Measurements from ENCODE around the gene TLE3. TPM values are rescaled to one million over a fixed set of nuclear protein-coding genes. Genes with fewer than 3 reads are reported as not detected.

The TLE3 gene
- polyA plus RNA-seq, 3 donors: 12.8 to 117 (median 23.6) TPM

DNA sequence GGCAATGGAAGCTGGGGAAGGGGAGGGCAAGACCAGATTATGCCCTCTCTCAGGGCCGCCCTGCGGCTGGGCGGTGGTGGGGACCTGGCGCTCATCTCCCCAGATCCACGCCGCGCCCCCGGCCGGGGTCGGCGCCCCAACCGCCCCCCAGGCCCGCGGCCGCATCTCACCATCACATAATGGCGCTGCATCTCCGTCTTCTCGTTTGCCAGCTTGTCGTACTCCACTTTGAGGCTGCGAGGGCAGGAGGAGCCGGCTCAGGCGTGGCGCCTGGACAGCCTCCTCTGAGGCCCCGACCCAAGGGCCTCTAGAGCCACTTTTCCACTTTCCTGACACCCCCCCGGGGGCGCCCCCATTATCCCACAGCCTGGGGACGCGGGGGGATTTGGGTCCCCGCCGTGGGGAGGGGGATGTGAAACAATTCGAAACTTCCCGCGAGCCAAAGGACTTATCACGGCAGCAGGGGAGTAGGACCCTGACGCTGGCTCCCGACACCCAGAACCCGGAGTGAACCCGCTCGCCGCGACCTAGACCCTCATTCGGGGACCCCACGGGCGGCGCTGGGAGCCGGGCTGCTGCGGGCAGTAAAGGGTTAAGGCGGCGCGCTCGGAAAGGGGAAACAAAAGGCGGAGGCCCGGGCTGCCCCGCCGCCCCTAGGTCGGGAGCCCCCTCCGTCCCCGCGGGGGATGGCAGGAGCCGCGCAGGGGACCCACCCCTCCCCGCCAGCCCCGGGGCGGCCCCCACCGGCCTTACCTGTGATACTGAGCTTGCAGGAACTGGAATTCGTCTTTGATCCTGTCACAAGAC lies 2.1 kb downstream of the TLE3 start:
- intact Hi-C loops (cut with micrococcal nuclease): loop anchor here (2.0 to 10.0 kb wide), 6 partner anchors 47 to 621 kb away; no protein-coding TSS in a partner anchor
- H3K4me2 ChIP-seq (replicated peaks; ENCODE audit: extremely low read depth, low read length, poor library complexity, severe bottlenecking): peak overlapping the region; percentile 98
- TF ChIP-seq, protein P1, sequence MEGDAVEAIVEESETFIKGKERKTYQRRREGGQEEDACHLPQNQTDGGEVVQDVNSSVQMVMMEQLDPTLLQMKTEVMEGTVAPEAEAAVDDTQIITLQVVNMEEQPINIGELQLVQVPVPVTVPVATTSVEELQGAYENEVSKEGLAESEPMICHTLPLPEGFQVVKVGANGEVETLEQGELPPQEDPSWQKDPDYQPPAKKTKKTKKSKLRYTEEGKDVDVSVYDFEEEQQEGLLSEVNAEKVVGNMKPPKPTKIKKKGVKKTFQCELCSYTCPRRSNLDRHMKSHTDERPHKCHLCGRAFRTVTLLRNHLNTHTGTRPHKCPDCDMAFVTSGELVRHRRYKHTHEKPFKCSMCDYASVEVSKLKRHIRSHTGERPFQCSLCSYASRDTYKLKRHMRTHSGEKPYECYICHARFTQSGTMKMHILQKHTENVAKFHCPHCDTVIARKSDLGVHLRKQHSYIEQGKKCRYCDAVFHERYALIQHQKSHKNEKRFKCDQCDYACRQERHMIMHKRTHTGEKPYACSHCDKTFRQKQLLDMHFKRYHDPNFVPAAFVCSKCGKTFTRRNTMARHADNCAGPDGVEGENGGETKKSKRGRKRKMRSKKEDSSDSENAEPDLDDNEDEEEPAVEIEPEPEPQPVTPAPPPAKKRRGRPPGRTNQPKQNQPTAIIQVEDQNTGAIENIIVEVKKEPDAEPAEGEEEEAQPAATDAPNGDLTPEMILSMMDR (IDR thresholded peaks at IDR 0.05): peak; percentile 57
- peaks cover 27 to 32% of the 10 kb centered on the region in 2 donors for H3K36me3 ChIP-seq (replicated peaks in 1 of 2; ENCODE audit: control insufficient read depth in 1 of 2, insufficient read depth in 2 of 2, low read length in 2 of 2)
- peak overlapping the region; percentile 84 to 99 (median 99) for H3K4me3 ChIP-seq (replicated peaks in 1 of 3; ENCODE audit: low read depth in 2 of 3, low read length in 3 of 3)
- H4K20me1 ChIP-seq (ENCODE audit: insufficient read depth, low read length): peaks cover 71% of the 10 kb centered on the region
- peak overlapping the region; percentile 98 to 99 for H3K4me3 Mint-ChIP-seq
- peak overlapping the region; percentile 88 for H3K9ac ChIP-seq (ENCODE audit: insufficient read depth, low read length, poor library complexity, severe bottlenecking)
- peaks cover 51 to 74% of the 10 kb centered on the region in 2 donors for H3K4me1 ChIP-seq (ENCODE audit: control insufficient read depth in 1 of 2, insufficient read depth in 2 of 2, low read length in 2 of 2)
- peak overlapping the region in 6 of 7 donors; percentile 65 to 96 (median 91) for H3K27ac Mint-ChIP-seq
- no peaks in the 10 kb centered on the region for H3K9me3 ChIP-seq (replicated peaks in 1 of 2; ENCODE audit: control insufficient read depth in 1 of 2, insufficient read depth in 1 of 2, low read length in 2 of 2)
- peaks cover 7 to 23% (median 13%) of the 10 kb centered on the region in 3 donors for H3K27me3 Mint-ChIP-seq (ENCODE audit: low read depth in 3 of 3)
- peaks cover 0 to 9% (median 0%) of the 10 kb centered on the region in 7 donors for H3K9me3 Mint-ChIP-seq
- H3K36me3 Mint-ChIP-seq: peaks cover 47% of the 10 kb centered on the region in 2 donors
- H2AFZ ChIP-seq (ENCODE audit: insufficient read depth, low read depth, low read length, poor library complexity, severe bottlenecking): no peak overlapping the region
- H3K27me3 ChIP-seq (ENCODE audit: control insufficient read depth in 2 of 2, insufficient read depth in 2 of 2, low read length in 2 of 2): peaks cover 0 to 8% of the 10 kb centered on the region in 2 donors
- H3K79me2 ChIP-seq (ENCODE audit: insufficient read depth, low read length): peaks cover 53% of the 10 kb centered on the region
- peaks cover 56% of the 10 kb centered on the region for H3K4me1 Mint-ChIP-seq
- WGBS (ENCODE audit: insufficient coverage): under 1% methylated on average over 56 of the region's 66 CpGs
- peak overlapping the region in 1 of 2 donors; percentile 89 for H3K27ac ChIP-seq (ENCODE audit: low read depth in 1 of 2, low read length in 2 of 2)
- DNase-seq: peak; percentile 52 to 58 (median 56)

- TF ChIP-seq, protein P1 (IDR thresholded peaks at IDR 0.05): no peak
- peak overlapping the region in 3 of 7 donors; percentile 55 to 93 (median 77) for H3K27ac Mint-ChIP-seq
- intact Hi-C loops (cut with micrococcal nuclease): loop anchor here (5.0 to 10.0 kb wide), 4 partner anchors 378 to 620 kb away; no protein-coding TSS in a partner anchor
- no peak overlapping the region for H3K27ac ChIP-seq (ENCODE audit: low read depth in 1 of 2, low read length in 2 of 2)
- no peaks in the 10 kb centered on the region for H3K9me3 ChIP-seq (replicated peaks in 1 of 2; ENCODE audit: control insufficient read depth in 1 of 2, insufficient read depth in 1 of 2, low read length in 2 of 2)
- H4K20me1 ChIP-seq (ENCODE audit: insufficient read depth, low read length): peaks cover 79% of the 10 kb centered on the region
- H3K9ac ChIP-seq (ENCODE audit: insufficient read depth, low read length, poor library complexity, severe bottlenecking): peak overlapping the region; percentile 88
- peaks cover 0 to 6% of the 10 kb centered on the region in 2 donors for H3K27me3 ChIP-seq (ENCODE audit: control insufficient read depth in 2 of 2, insufficient read depth in 2 of 2, low read length in 2 of 2)
- peaks cover 0 to 9% (median 0%) of the 10 kb centered on the region in 7 donors for H3K9me3 Mint-ChIP-seq
- WGBS (ENCODE audit: insufficient coverage): 28% methylated on average over 3 of the region's 8 CpGs
- peaks cover 55% of the 10 kb centered on the region in 2 donors for H3K36me3 Mint-ChIP-seq
- no peak overlapping the region for H2AFZ ChIP-seq (ENCODE audit: insufficient read depth, low read depth, low read length, poor library complexity, severe bottlenecking)
- H3K36me3 ChIP-seq (replicated peaks in 1 of 2; ENCODE audit: control insufficient read depth in 1 of 2, insufficient read depth in 2 of 2, low read length in 2 of 2): peaks cover 33 to 40% of the 10 kb centered on the region in 2 donors
- peak overlapping the region; percentile 84 to 99 (median 99) for H3K4me3 ChIP-seq (replicated peaks in 1 of 3; ENCODE audit: low read depth in 2 of 3, low read length in 3 of 3)
- peak overlapping the region; percentile 98 for H3K4me2 ChIP-seq (replicated peaks; ENCODE audit: extremely low read depth, low read length, poor library complexity, severe bottlenecking)
- H3K4me1 ChIP-seq (ENCODE audit: control insufficient read depth in 1 of 2, insufficient read depth in 2 of 2, low read length in 2 of 2): peaks cover 43 to 65% of the 10 kb centered on the region in 2 donors
- peak overlapping the region; percentile 98 to 99 for H3K4me3 Mint-ChIP-seq
- H3K4me1 Mint-ChIP-seq: peaks cover 53% of the 10 kb centered on the region
- H3K27me3 Mint-ChIP-seq (ENCODE audit: low read depth in 3 of 3): peaks cover 5 to 15% (median 10%) of the 10 kb centered on the region in 3 donors
- DNase-seq: no peak
- peaks cover 59% of the 10 kb centered on the region for H3K79me2 ChIP-seq (ENCODE audit: insufficient read depth, low read length)
These were observed 2.9 kb downstream of the TLE3 start for GRCh38 chr15:70094690-70095311.
